ENCODE results near the gene ADAM22.

GRCh38 chr7:88117325-88117724 lies 183.3 kb downstream of the ADAM22 start:
- no peak for TF ChIP-seq CTCF (IDR thresholded peaks at IDR 0.05 in 8 of 11, conservative IDR thresholded peaks at IDR 0.05 in 3 of 11)
- no peak for TF ChIP-seq POLR2A (IDR thresholded peaks at IDR 0.05)

All from spleen (tissue), 7 donors.